Fibroblast of lung (primary cell): Measurements from ENCODE around the gene CRYGS.

ENCODE experiments used
- CTCF ChIP-seq, 2 donors: IDR thresholded peaks in 1 of 2; conservative IDR thresholded peaks in 1 of 2; 1 replicate in 1 of 2; 2 replicates in 1 of 2; pipeline ENCODE4 v1.5.1; 2011 to 2012; ENCODE audit warnings: low read length in 2 of 2, control low read depth in 1 of 2, inconsistent platforms in 1 of 2, low read depth in 1 of 2, mild to moderate bottlenecking in 1 of 2
- EZH2 ChIP-seq: IDR thresholded peaks from 2 replicates; pipeline ENCODE4 v1.5.1; 2012; ENCODE audit warnings: low read length, control low read depth, mild to moderate bottlenecking; ENCODE audit errors: missing control alignments

DNA sequence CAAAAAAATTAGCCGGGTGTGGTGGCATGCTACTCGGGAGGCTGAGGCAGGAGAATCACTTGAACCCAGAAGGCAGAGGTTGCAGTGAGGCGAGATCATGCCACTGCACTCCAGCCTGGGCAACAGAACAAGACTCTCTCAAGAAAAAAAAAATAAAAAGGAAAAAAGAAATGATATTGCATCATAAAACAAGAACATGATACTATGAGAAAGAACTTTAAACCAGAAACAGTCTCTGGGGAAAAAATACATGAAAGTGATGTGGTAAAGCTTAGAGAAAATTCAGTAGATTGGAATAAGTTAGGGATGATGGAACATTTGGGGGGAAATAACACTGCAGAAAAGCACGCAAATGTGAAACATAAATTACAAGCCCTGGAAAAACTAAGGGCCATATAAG is 54.7 kb downstream of the CRYGS start:
- TF ChIP-seq CTCF (conservative IDR thresholded peaks at IDR 0.05 in 1 of 2, IDR thresholded peaks at IDR 0.05 in 1 of 2; ENCODE audit: low read depth in 1 of 2, low read length in 2 of 2): no peak
- TF ChIP-seq EZH2: no peak
